Neuronal stem cell (in vitro differentiated cells): ENCODE measurements around the gene KMO.

ENCODE experiments used
- DNase-seq: peaks from one replicate; pipeline ENCODE4 v3.0.0-alpha.2; 2013; ENCODE audit warnings: low spot score
- H2AFZ ChIP-seq: one replicate; pipeline ENCODE4 v1.6.1; 2013; ENCODE audit warnings: mild to moderate bottlenecking, low read length, inconsistent platforms
- H2AK5ac ChIP-seq: 2 replicates; pipeline ENCODE4 v1.6.1; 2013; ENCODE audit warnings: low read depth, mild to moderate bottlenecking, inconsistent platforms, low read length, moderate library complexity, mixed read lengths
- H2BK120ac ChIP-seq: 2 replicates; pipeline ENCODE4 v1.6.1; 2013; ENCODE audit warnings: low read depth, mild to moderate bottlenecking, inconsistent platforms, low read length, moderate library complexity, mixed read lengths
- H2BK12ac ChIP-seq: one replicate; pipeline ENCODE4 v1.6.1; 2013; ENCODE audit warnings: low read length, inconsistent platforms
- H2BK15ac ChIP-seq: 2 replicates; pipeline ENCODE4 v1.6.1; 2013; ENCODE audit warnings: mild to moderate bottlenecking, low read length, inconsistent platforms, mixed read lengths
- H2BK5ac ChIP-seq: one replicate; pipeline ENCODE4 v1.6.1; 2013; ENCODE audit warnings: inconsistent platforms, mild to moderate bottlenecking, low read length, moderate library complexity
- H3K14ac ChIP-seq: one replicate; pipeline ENCODE4 v1.6.1; 2013; ENCODE audit warnings: low read length, inconsistent platforms
- H3K18ac ChIP-seq: 2 replicates; pipeline ENCODE4 v1.6.1; 2013; ENCODE audit warnings: low read length, inconsistent platforms
- H3K23ac ChIP-seq: 2 replicates; pipeline ENCODE4 v1.6.1; 2013; ENCODE audit warnings: low read depth, mild to moderate bottlenecking, mixed read lengths, low read length, inconsistent platforms; ENCODE audit not compliant: poor library complexity
- H3K27ac ChIP-seq: replicated peaks from 3 replicates; pipeline ENCODE4 v1.5.1; 2013; ENCODE audit warnings: low read length, inconsistent platforms
- H3K27me3 ChIP-seq, 3 experiments: 2 replicates each; pipeline ENCODE4 v1.6.1; 2013; ENCODE audit warnings: low read length in 3 of 3, mild to moderate bottlenecking in 2 of 3, inconsistent platforms in 1 of 3, low read depth in 1 of 3, mixed read lengths in 1 of 3, moderate library complexity in 1 of 3; ENCODE audit not compliant: control insufficient read depth in 3 of 3, insufficient read depth in 3 of 3
- H3K36me3 ChIP-seq, 2 donors: replicated peaks in 1 of 2; 2 replicates each; pipeline ENCODE4 v1.6.1; 2013; ENCODE audit warnings: low read length in 2 of 2; ENCODE audit not compliant: control insufficient read depth in 2 of 2, insufficient read depth in 2 of 2
- H3K4ac ChIP-seq: 2 replicates; pipeline ENCODE4 v1.6.1; 2013; ENCODE audit warnings: inconsistent platforms, mild to moderate bottlenecking, low read length, moderate library complexity
- H3K4me1 ChIP-seq, 2 donors: 1 replicate in 1 of 2; 2 replicates in 1 of 2; pipeline ENCODE4 v1.6.1; 2013; ENCODE audit warnings: low read length in 2 of 2, low read depth in 1 of 2; ENCODE audit not compliant: control insufficient read depth in 2 of 2, insufficient read depth in 1 of 2
- H3K4me2 ChIP-seq: one replicate; pipeline ENCODE4 v1.6.1; 2013; ENCODE audit warnings: mild to moderate bottlenecking, low read length, inconsistent platforms; ENCODE audit not compliant: insufficient read depth, poor library complexity, severe bottlenecking
- H3K4me3 ChIP-seq, 2 donors: 2 replicates each; pipeline ENCODE4 v1.5.1; 2013; ENCODE audit warnings: low read length in 2 of 2, mild to moderate bottlenecking in 2 of 2, inconsistent platforms in 1 of 2, moderate library complexity in 1 of 2
- H3K79me1 ChIP-seq: one replicate; pipeline ENCODE4 v1.6.1; 2013; ENCODE audit warnings: low read depth, mild to moderate bottlenecking, inconsistent platforms, low read length, moderate library complexity
- H3K9ac ChIP-seq: one replicate; pipeline ENCODE4 v1.6.1; 2013; ENCODE audit warnings: mild to moderate bottlenecking, low read depth, low read length, inconsistent platforms; ENCODE audit not compliant: poor library complexity
- H3K9me3 ChIP-seq, 2 donors: replicated peaks in 1 of 2; 2 replicates each; pipeline versions ENCODE3 to v1.6.1; 2013; ENCODE audit warnings: low read length in 2 of 2, mild to moderate bottlenecking in 2 of 2, inconsistent platforms in 1 of 2, low read depth in 1 of 2, mixed read lengths in 1 of 2, moderate library complexity in 1 of 2; ENCODE audit not compliant: control insufficient read depth in 2 of 2, insufficient read depth in 1 of 2
- H4K8ac ChIP-seq: one replicate; pipeline ENCODE4 v1.6.1; 2013; ENCODE audit warnings: low read depth, mild to moderate bottlenecking, inconsistent platforms, low read length, moderate library complexity
- H4K91ac ChIP-seq: one replicate; pipeline ENCODE4 v1.6.1; 2013; ENCODE audit warnings: low read length, low read depth, mild to moderate bottlenecking, inconsistent platforms; ENCODE audit not compliant: poor library complexity
- WGBS, 2 donors: extraction: QIAGEN DNeasy Blood & Tissue Kit; methylation state at CpG; one replicate each; pipeline ENCODE4 v1.1.7; 2013; ENCODE audit warnings: missing lambda C conversion rate in 2 of 2, mixed read lengths in 1 of 2; ENCODE audit not compliant: insufficient read length in 2 of 2, insufficient replicate concordance in 1 of 2; ENCODE audit errors: extremely low coverage in 2 of 2; 5-methylcytosine and 5-hydroxymethylcytosine counted together

Gene KMO

DNA sequence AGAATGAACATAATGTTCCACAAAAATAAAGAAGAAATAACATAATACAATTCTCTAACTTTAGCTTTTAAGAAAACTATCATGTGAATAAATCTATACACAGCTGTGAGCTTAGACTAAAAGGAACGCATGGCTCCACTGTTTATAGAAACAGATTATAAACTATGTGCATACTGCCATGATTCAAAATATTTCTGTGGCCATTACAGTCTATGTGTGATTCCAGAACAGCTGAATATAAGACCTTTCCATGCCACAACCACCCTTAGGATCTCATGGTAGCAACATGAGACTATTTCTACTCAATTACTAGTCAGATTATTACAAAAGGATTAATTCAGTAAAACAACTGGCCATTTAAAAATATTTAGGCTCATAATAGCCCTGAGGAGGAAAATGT lies 104.1 kb downstream of the KMO start:
- no peak overlapping the region for H4K8ac ChIP-seq
- H3K79me1 ChIP-seq = peaks cover 3% of the 10 kb centered on the region
- H3K4ac ChIP-seq = no peak overlapping the region
- H4K91ac ChIP-seq = no peak overlapping the region
- H3K9me3 ChIP-seq = peaks cover 0 to 40% of the 10 kb centered on the region in 2 donors
- H2AFZ ChIP-seq = no peak overlapping the region
- no peak overlapping the region for H3K23ac ChIP-seq
- H3K9ac ChIP-seq = no peak overlapping the region
- no peak overlapping the region for H2BK120ac ChIP-seq
- peaks cover 8 to 71% of the 10 kb centered on the region in 2 donors for H3K36me3 ChIP-seq
- H2BK5ac ChIP-seq = no peak overlapping the region
- no peak overlapping the region for H3K4me2 ChIP-seq
- no peak overlapping the region for H3K18ac ChIP-seq
- no peak overlapping the region for H3K14ac ChIP-seq
- H3K27me3 ChIP-seq = no peaks in the 10 kb centered on the region
- DNase-seq = no peak
- WGBS, 2 donors = no CpG with 5 or more reads among the region's 1 CpG
- no peak overlapping the region for H2BK15ac ChIP-seq
- no peak overlapping the region for H2AK5ac ChIP-seq
- H3K4me1 ChIP-seq = peaks cover 5 to 8% of the 10 kb centered on the region in 2 donors
- H2BK12ac ChIP-seq = no peak overlapping the region
- no peak overlapping the region for H3K4me3 ChIP-seq
- H3K27ac ChIP-seq = no peak overlapping the region

DNA sequence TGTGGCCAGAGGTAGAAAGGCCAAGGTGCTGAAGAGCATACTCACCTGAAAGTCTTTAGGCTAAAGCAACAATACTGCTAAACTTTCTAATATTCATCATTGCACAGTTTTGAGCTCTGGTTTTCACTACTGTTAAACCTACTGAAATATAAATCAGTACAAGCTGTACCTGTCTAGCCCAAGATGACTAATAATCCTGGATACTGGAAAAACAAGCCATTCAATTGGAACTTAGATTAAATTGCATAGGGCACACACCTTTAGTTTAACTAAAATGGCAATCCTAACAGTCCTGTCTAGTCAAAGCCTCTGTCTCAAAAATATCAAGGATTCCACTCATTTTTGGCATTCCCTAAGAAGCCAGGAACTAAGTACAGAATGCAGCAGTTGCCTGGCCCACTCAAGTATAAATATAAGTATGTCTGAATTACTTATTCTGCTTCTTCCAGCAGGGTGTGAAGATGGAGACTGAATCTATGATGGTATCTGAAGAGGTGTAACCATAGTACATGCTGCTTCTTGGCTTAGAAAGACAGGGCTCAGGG lies 104.9 kb downstream of the KMO start:
- no peak for DNase-seq
- Histone ChIP-seq H2BK15ac (no peak overlapping the region), H2AFZ (no peak overlapping the region), H3K23ac (no peak overlapping the region), H2BK12ac (no peak overlapping the region), H3K14ac (no peak overlapping the region), H3K9ac (no peak overlapping the region), H3K4me3 (no peak overlapping the region), H2BK120ac (no peak overlapping the region), H3K18ac (no peak overlapping the region), H2BK5ac (no peak overlapping the region), H3K4ac (no peak overlapping the region), H4K8ac (no peak overlapping the region), H3K4me2 (no peak overlapping the region), H3K4me1 (peaks cover 5 to 8% of the 10 kb centered on the region in 2 donors), H3K27ac (no peak overlapping the region), H2AK5ac (no peak overlapping the region), H3K79me1 (peaks cover 1% of the 10 kb centered on the region), H3K27me3 (no peaks in the 10 kb centered on the region), H3K36me3 (peaks cover 8 to 62% of the 10 kb centered on the region in 2 donors), H4K91ac (no peak overlapping the region), H3K9me3 (peaks cover 0 to 43% of the 10 kb centered on the region in 2 donors)

DNA sequence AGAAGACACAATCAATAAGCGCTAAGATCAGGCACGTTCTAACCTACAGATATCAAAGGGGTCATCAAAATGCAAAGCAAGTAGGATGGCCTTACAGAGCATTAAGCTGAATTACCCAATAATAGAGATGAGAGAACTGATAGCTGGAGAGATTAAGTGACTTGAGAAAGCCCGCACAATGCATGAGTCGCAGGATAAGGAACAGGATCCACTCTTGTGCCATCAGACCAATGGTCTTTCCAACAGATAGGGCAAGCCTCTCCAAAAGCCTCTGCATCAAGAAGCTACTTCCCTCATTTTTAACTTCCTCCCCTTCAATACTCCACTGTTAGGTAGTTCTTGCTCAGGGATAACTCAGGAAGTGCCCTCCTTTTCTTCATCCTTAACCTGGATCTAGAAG lies 105.4 kb downstream of the KMO start:
- no peak overlapping the region for H3K23ac ChIP-seq
- H4K91ac ChIP-seq = no peak overlapping the region
- no peaks in the 10 kb centered on the region for H3K27me3 ChIP-seq
- no peak overlapping the region for H2BK15ac ChIP-seq
- no peak overlapping the region for H2AFZ ChIP-seq
- H3K36me3 ChIP-seq = peaks cover 8 to 58% of the 10 kb centered on the region in 2 donors
- H3K4me1 ChIP-seq = peaks cover 5 to 8% of the 10 kb centered on the region in 2 donors
- no peak for DNase-seq
- peaks cover 1% of the 10 kb centered on the region for H3K79me1 ChIP-seq
- H3K9ac ChIP-seq = no peak overlapping the region
- peaks cover 0 to 38% of the 10 kb centered on the region in 2 donors for H3K9me3 ChIP-seq
- H2BK5ac ChIP-seq = no peak overlapping the region
- no peak overlapping the region for H3K4me3 ChIP-seq
- no peak overlapping the region for H2BK120ac ChIP-seq
- H3K18ac ChIP-seq = no peak overlapping the region
- no peak overlapping the region for H3K14ac ChIP-seq
- H3K27ac ChIP-seq = no peak overlapping the region
- no peak overlapping the region for H2AK5ac ChIP-seq
- WGBS, 2 donors = no CpG with 5 or more reads among the region's 4 CpGs
- H3K4ac ChIP-seq = no peak overlapping the region
- H3K4me2 ChIP-seq = no peak overlapping the region
- no peak overlapping the region for H4K8ac ChIP-seq
- H2BK12ac ChIP-seq = no peak overlapping the region

DNA sequence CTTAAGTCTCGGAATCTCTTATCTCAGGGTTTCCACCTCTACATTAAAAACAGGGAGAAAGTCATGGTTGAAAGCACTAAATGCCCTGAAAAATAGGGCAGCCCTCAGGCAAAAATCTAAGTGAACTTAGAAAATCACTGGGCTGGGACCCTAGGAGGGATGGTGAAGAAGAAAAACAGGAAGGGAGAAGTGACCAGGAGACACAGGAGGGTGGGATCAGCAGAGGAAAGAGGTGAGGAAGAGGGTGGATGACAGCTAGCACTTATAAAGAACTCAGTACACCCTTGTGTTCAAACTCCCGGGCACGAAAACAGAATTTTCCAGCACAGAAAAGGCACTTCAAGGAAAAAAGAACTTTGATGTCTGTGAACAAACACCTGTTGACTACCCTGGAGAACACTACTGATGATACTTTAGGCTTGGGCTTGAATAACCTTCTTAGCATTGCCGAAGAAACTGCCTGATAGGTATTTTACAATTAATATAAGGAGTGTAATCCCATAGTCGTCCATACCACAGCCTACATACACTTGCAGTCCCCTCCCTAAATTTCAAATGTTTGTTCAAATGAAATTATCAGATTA lies 106.0 kb downstream of the KMO start:
- Histone ChIP-seq H3K27ac (no peak overlapping the region), H2BK120ac (no peak overlapping the region), H3K27me3 (no peaks in the 10 kb centered on the region), H3K4me1 (peaks cover 5 to 8% of the 10 kb centered on the region in 2 donors), H3K18ac (no peak overlapping the region), H3K4me3 (peak overlapping the region in 1 of 2 donors; percentile 95), H2AK5ac (no peak overlapping the region), H3K14ac (no peak overlapping the region), H2BK15ac (no peak overlapping the region), H2BK5ac (no peak overlapping the region), H3K9ac (no peak overlapping the region), H2BK12ac (no peak overlapping the region), H4K8ac (no peak overlapping the region), H3K4me2 (peak overlapping the region; percentile 21), H2AFZ (no peak overlapping the region), H3K23ac (no peak overlapping the region), H4K91ac (no peak overlapping the region), H3K4ac (no peak overlapping the region), H3K79me1 (peaks cover 1% of the 10 kb centered on the region), H3K36me3 (peaks cover 8 to 52% of the 10 kb centered on the region in 2 donors), H3K9me3 (peaks cover 0 to 37% of the 10 kb centered on the region in 2 donors)
- no peak for DNase-seq
- WGBS, 2 donors = no CpG with 5 or more reads among the region's 5 CpGs
